ENCODE data around the gene GCN1.
"Not testable (repeated sequence)": the region's sequence is repeated elsewhere in the genome, so short reads cannot be mapped to it uniquely, and the experiment has no call there.

Gene GCN1

GRCh38 chr12:120228291-120229070 lies 34.0 kb upstream of the GCN1 start:
- DNase-seq = peak; percentile 77 to 84

- no peak for DNase-seq
Observed at GRCh38 chr12:120228041-120228290, 33.5 kb upstream of the GCN1 start.

- no peak for DNase-seq
Observed at GRCh38 chr12:120227233-120228040, 32.9 kb upstream of the GCN1 start.

GRCh38 chr12:120225852-120226640 lies 31.5 kb upstream of the GCN1 start:
- DNase-seq = peak in 1 of 2 donors; percentile 55

- no peak for DNase-seq
Observed at GRCh38 chr12:120225200-120225558, 30.7 kb upstream of the GCN1 start.

GRCh38 chr12:120224304-120225199 lies 30.0 kb upstream of the GCN1 start:
- DNase-seq = peak in 1 of 2 donors; percentile 31

GRCh38 chr12:120223458-120224303 lies 29.2 kb upstream of the GCN1 start:
- DNase-seq = peak in 1 of 2 donors; percentile 75

- no peak for DNase-seq
Observed at GRCh38 chr12:120222288-120222832, 27.8 kb upstream of the GCN1 start.

- no peak for DNase-seq
Observed at GRCh38 chr12:120221576-120221900, 27.0 kb upstream of the GCN1 start.

- DNase-seq = no peak
Observed at GRCh38 chr12:120220838-120221575, 26.5 kb upstream of the GCN1 start.

GRCh38 chr12:120218680-120219606 lies 24.4 kb upstream of the GCN1 start:
- no peak for DNase-seq

GRCh38 chr12:120216742-120217605 lies 22.5 kb upstream of the GCN1 start:
- peak; percentile 37 to 62 for DNase-seq

GRCh38 chr12:120215766-120216735 lies 21.5 kb upstream of the GCN1 start:
- no peak for DNase-seq

- DNase-seq = no peak
Observed at GRCh38 chr12:120215357-120215735, 20.8 kb upstream of the GCN1 start.

GRCh38 chr12:120214626-120215356 lies 20.3 kb upstream of the GCN1 start:
- no peak for DNase-seq

- no peak for DNase-seq
Observed at GRCh38 chr12:120213758-120214157, 19.2 kb upstream of the GCN1 start.

- not testable (repeated sequence) for DNase-seq
Observed at GRCh38 chr12:120213182-120213581, 18.7 kb upstream of the GCN1 start.

Data from inflammatory macrophage treated with lipopolysaccharide for 1 hour (primary cell).